ENCODE results near the gene ALK. TPM values are rescaled to one million over a fixed set of nuclear protein-coding genes. Genes with fewer than 3 reads are reported as not detected.

ALK gene
- total RNA-seq, 2 donors from 2014 or later: 0.13 to 0.46 TPM

DNA sequence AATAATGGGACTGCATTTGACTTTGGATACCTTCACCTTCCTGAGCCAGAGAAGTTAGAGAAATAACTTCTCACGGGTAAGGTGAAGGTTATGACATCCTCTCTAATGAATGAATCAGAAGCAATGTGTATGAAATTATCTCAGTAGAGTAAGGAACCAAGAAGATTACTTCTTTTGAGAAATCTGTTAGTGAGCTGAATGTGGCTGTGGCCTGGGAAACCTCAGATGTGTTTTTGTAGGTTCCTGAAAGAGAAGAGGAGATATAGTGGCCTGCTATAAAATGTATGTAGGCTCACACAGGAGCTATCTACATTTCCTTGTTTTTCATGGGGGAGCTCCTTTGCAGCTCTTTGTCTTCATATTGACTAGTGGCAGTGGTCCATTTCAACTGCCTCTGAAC, 543.6 kb downstream of the ALK start:
- Histone ChIP-seq H3K27ac (ENCODE audit: low read depth, low read length) (no peak overlapping the region), H3K9me3 (ENCODE audit: control insufficient read depth, low read length) (no peaks in the 10 kb centered on the region), H3K4me1 (ENCODE audit: control insufficient read depth, insufficient read depth, low read length) (no peaks in the 10 kb centered on the region), H3K27me3 (ENCODE audit: control insufficient read depth, insufficient read depth, low read length, poor library complexity, severe bottlenecking) (no peaks in the 10 kb centered on the region), H3K36me3 (ENCODE audit: control insufficient read depth, insufficient read depth, low read length) (no peaks in the 10 kb centered on the region), H3K4me3 (ENCODE audit: low read length) (no peak overlapping the region), H3K9ac (ENCODE audit: extremely low read depth, low read length, poor library complexity, severe bottlenecking) (no peak overlapping the region)
- TF ChIP-seq, protein P1, sequence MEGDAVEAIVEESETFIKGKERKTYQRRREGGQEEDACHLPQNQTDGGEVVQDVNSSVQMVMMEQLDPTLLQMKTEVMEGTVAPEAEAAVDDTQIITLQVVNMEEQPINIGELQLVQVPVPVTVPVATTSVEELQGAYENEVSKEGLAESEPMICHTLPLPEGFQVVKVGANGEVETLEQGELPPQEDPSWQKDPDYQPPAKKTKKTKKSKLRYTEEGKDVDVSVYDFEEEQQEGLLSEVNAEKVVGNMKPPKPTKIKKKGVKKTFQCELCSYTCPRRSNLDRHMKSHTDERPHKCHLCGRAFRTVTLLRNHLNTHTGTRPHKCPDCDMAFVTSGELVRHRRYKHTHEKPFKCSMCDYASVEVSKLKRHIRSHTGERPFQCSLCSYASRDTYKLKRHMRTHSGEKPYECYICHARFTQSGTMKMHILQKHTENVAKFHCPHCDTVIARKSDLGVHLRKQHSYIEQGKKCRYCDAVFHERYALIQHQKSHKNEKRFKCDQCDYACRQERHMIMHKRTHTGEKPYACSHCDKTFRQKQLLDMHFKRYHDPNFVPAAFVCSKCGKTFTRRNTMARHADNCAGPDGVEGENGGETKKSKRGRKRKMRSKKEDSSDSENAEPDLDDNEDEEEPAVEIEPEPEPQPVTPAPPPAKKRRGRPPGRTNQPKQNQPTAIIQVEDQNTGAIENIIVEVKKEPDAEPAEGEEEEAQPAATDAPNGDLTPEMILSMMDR (conservative IDR thresholded peaks at IDR 0.05): no peak
- H3K9me3 Mint-ChIP-seq: peaks cover 2% of the 10 kb centered on the region
- no peak overlapping the region for H3K4me3 Mint-ChIP-seq
- no peaks in the 10 kb centered on the region for H3K27me3 Mint-ChIP-seq (ENCODE audit: insufficient read depth)
- H3K27ac Mint-ChIP-seq: no peak overlapping the region
- peaks cover 2% of the 10 kb centered on the region for H3K36me3 Mint-ChIP-seq (ENCODE audit: low read depth)
- DNase-seq: no peak
- WGBS, 2 experiments (ENCODE audit: insufficient coverage in 1 of 2, insufficient read length in 1 of 2): 88 to 93% methylated on average over 1 of the region's 1 CpG
- H3K4me1 Mint-ChIP-seq: peaks cover 2% of the 10 kb centered on the region

DNA sequence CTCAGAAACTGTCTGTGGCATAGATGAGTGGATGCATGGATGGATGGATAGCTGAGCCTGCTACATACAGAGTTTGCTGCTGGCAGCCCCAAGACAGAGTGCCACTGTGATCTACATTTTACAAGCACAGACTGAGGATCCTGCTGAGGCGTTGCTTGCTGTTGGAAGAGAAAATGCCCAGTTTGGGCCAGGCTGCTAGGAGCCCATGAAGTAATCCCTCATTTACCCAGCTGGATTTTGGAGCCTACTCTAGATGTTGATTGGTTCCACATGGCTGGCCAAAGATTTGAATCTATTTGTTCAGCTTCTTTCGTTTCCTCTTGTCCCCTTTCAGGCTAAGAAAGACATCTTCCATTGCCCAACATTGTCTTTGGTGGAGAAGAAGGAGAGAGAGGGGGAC, 544.8 kb downstream of the ALK start:
- H3K9me3 ChIP-seq (ENCODE audit: control insufficient read depth, low read length): no peaks in the 10 kb centered on the region

DNA sequence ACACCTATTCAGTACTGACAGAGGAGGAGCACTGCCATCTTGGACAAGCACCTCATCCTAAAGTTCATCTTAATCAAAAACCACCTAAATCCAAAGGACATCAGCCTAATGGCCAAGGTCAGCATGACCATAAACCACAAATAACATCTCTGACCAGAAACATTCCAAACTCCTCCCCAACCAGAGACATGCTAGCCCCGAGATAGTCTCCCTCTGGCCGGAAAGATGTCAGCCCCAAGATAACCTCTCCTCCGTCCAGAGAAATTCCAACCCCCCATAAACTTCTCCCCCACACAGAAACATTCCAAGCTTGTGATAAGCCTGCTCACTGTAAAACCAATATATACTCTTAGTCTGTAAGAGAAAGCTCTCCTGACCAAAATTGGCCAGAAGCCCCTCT, 545.5 kb downstream of the ALK start:
- H3K27ac Mint-ChIP-seq: no peak overlapping the region
- H3K4me3 Mint-ChIP-seq: no peak overlapping the region
- TF ChIP-seq, protein P1 (conservative IDR thresholded peaks at IDR 0.05): no peak
- H3K27ac ChIP-seq (ENCODE audit: low read depth, low read length): no peak overlapping the region
- no peaks in the 10 kb centered on the region for H3K27me3 Mint-ChIP-seq (ENCODE audit: insufficient read depth)
- no peaks in the 10 kb centered on the region for H3K27me3 ChIP-seq (ENCODE audit: control insufficient read depth, insufficient read depth, low read length, poor library complexity, severe bottlenecking)
- H3K36me3 ChIP-seq (ENCODE audit: control insufficient read depth, insufficient read depth, low read length): no peaks in the 10 kb centered on the region
- H3K9me3 ChIP-seq (ENCODE audit: control insufficient read depth, low read length): no peaks in the 10 kb centered on the region
- H3K9ac ChIP-seq (ENCODE audit: extremely low read depth, low read length, poor library complexity, severe bottlenecking): no peak overlapping the region
- no peaks in the 10 kb centered on the region for H3K4me1 ChIP-seq (ENCODE audit: control insufficient read depth, insufficient read depth, low read length)
- 88 to 93% methylated on average over 1 to 3 of the region's 3 CpGs for WGBS, 2 experiments (ENCODE audit: insufficient coverage in 1 of 2, insufficient read length in 1 of 2)
- peaks cover 2% of the 10 kb centered on the region for H3K36me3 Mint-ChIP-seq (ENCODE audit: low read depth)
- no peak overlapping the region for H3K4me3 ChIP-seq (ENCODE audit: low read length)
- no peak for DNase-seq
- peaks cover 2% of the 10 kb centered on the region for H3K9me3 Mint-ChIP-seq
- H3K4me1 Mint-ChIP-seq: peaks cover 2% of the 10 kb centered on the region

More for the DNA sequence above, 544.8 kb downstream of the ALK start:
- Histone ChIP-seq H3K36me3 (ENCODE audit: control insufficient read depth, insufficient read depth, low read length) (no peaks in the 10 kb centered on the region), H3K4me1 (ENCODE audit: control insufficient read depth, insufficient read depth, low read length) (no peaks in the 10 kb centered on the region), H3K27me3 (ENCODE audit: control insufficient read depth, insufficient read depth, low read length, poor library complexity, severe bottlenecking) (no peaks in the 10 kb centered on the region), H3K4me3 (ENCODE audit: low read length) (no peak overlapping the region), H3K9ac (ENCODE audit: extremely low read depth, low read length, poor library complexity, severe bottlenecking) (no peak overlapping the region), H3K27ac (ENCODE audit: low read depth, low read length) (no peak overlapping the region)
- H3K36me3 Mint-ChIP-seq (ENCODE audit: low read depth): peaks cover 2% of the 10 kb centered on the region
- H3K27me3 Mint-ChIP-seq (ENCODE audit: insufficient read depth): no peaks in the 10 kb centered on the region
- H3K4me3 Mint-ChIP-seq: no peak overlapping the region
- 92% methylated on average over 1 to 2 of the region's 2 CpGs for WGBS, 2 experiments (ENCODE audit: insufficient coverage in 1 of 2, insufficient read length in 1 of 2)
- TF ChIP-seq, protein P1 (conservative IDR thresholded peaks at IDR 0.05): no peak
- H3K4me1 Mint-ChIP-seq: peaks cover 2% of the 10 kb centered on the region
- no peak overlapping the region for H3K27ac Mint-ChIP-seq
- H3K9me3 Mint-ChIP-seq: peaks cover 2% of the 10 kb centered on the region
- DNase-seq: no peak
